ENCODE measurements around the gene PILRA. TPM values are rescaled to one million over a fixed set of nuclear protein-coding genes. Genes with fewer than 3 reads are reported as not detected.

Gene PILRA
- polyA plus RNA-seq, 3 donors: 3.4 to 3.7 (median 3.5) TPM

Other genes with a start within 250 kb of the PILRA start
- gene MBLAC1, start 246.5 kb upstream of the PILRA start, polyA plus RNA-seq (ENCODE audit: insufficient read length in 3 of 3): 1 to 10 TPM; 1.2 to 1.7 (median 1.3) TPM
- 100 to 1,000 TPM in 1 of 3 donors, 10 to 100 TPM in 2; 99.1 to 103 (median 99.7) TPM for gene LAMTOR4, start 224.6 kb upstream of the PILRA start, polyA plus RNA-seq (ENCODE audit: insufficient read length in 3 of 3)
- gene TRAPPC14, start 214.8 kb upstream of the PILRA start, polyA plus RNA-seq (ENCODE audit: insufficient read length in 3 of 3): 10 to 100 TPM; 15.1 to 19.5 (median 16.1) TPM
- 1 to 10 TPM; 4.8 to 5.2 (median 5.0) TPM for gene GAL3ST4, start 204.9 kb upstream of the PILRA start, polyA plus RNA-seq (ENCODE audit: insufficient read length in 3 of 3)
- gene GPC2, start 196.1 kb upstream of the PILRA start, polyA plus RNA-seq (ENCODE audit: insufficient read length in 3 of 3): 1 to 10 TPM; 6.3 to 7.3 (median 7.2) TPM
- 10 to 100 TPM in 2 of 3 donors, 1 to 10 TPM in 1; 9.2 to 11.8 (median 10.5) TPM for gene STAG3, start 195.6 kb upstream of the PILRA start, polyA plus RNA-seq (ENCODE audit: insufficient read length in 3 of 3)
- 1 to 10 TPM; 2.0 to 3.8 (median 3.1) TPM for gene PVRIG, start 153.5 kb upstream of the PILRA start, polyA plus RNA-seq (ENCODE audit: insufficient read length in 3 of 3)
- 1 to 10 TPM; 6.7 to 8.1 (median 6.8) TPM for gene SPDYE3, start 65.8 kb upstream of the PILRA start, polyA plus RNA-seq (ENCODE audit: insufficient read length in 3 of 3)
- gene PILRB, start 15.4 kb upstream of the PILRA start, polyA plus RNA-seq (ENCODE audit: insufficient read length in 3 of 3): 10 to 100 TPM; 23.2 to 26.9 (median 23.8) TPM
- 1 to 10 TPM; 5.4 to 6.5 (median 5.4) TPM for gene ZCWPW1, start 55.2 kb downstream of the PILRA start, polyA plus RNA-seq (ENCODE audit: insufficient read length in 3 of 3)
- gene MEPCE, start 56.3 kb downstream of the PILRA start, polyA plus RNA-seq (ENCODE audit: insufficient read length in 3 of 3): 10 to 100 TPM; 49.4 to 57.1 (median 51.9) TPM
- gene PPP1R35, start 63.0 kb downstream of the PILRA start, polyA plus RNA-seq (ENCODE audit: insufficient read length in 3 of 3): 10 to 100 TPM; 12.7 to 14.2 (median 13.9) TPM
- gene SPACDR, start 90.8 kb downstream of the PILRA start, polyA plus RNA-seq (ENCODE audit: insufficient read length in 3 of 3): 1 to 10 TPM in 1 of 3 donors, under 1 TPM in 2; 0.58 to 1.4 (median 0.82) TPM
- 10 to 100 TPM; 28.6 to 35.0 (median 29.4) TPM for gene TSC22D4, start 105.7 kb downstream of the PILRA start, polyA plus RNA-seq (ENCODE audit: insufficient read length in 3 of 3)
- 1 to 10 TPM; 1.3 to 1.8 (median 1.4) TPM for gene NYAP1, start 110.4 kb downstream of the PILRA start, polyA plus RNA-seq (ENCODE audit: insufficient read length in 3 of 3)
- gene AGFG2, start 165.7 kb downstream of the PILRA start, polyA plus RNA-seq (ENCODE audit: insufficient read length in 3 of 3): 10 to 100 TPM; 10.4 to 12.1 (median 10.4) TPM
- 1 to 10 TPM in 2 of 3 donors, under 1 TPM in 1; 0.82 to 1.7 (median 1.6) TPM for gene SAP25, start 200.4 kb downstream of the PILRA start, polyA plus RNA-seq (ENCODE audit: insufficient read length in 3 of 3)
- 10 to 100 TPM; 22.9 to 25.5 (median 23.3) TPM for gene LRCH4, start 212.6 kb downstream of the PILRA start, polyA plus RNA-seq (ENCODE audit: insufficient read length in 3 of 3)
- gene FBXO24, start 212.8 kb downstream of the PILRA start, polyA plus RNA-seq (ENCODE audit: insufficient read length in 3 of 3): 1 to 10 TPM; 1.3 to 1.4 (median 1.4) TPM
- gene PCOLCE, start 228.9 kb downstream of the PILRA start, polyA plus RNA-seq (ENCODE audit: insufficient read length in 3 of 3): 10 to 100 TPM; 76.9 to 87.6 (median 81.8) TPM
- gene MOSPD3, start 239.1 kb downstream of the PILRA start, polyA plus RNA-seq (ENCODE audit: insufficient read length in 3 of 3): 10 to 100 TPM; 21.6 to 24.0 (median 23.8) TPM

Measured in right renal cortex interstitium (tissue), 3 donors.